Endodermal cell (in vitro differentiated cells): ENCODE results near the gene PRKAR1A. TPM values are rescaled to one million over a fixed set of nuclear protein-coding genes. Genes with fewer than 3 reads are reported as not detected.
A peak's percentile ranks its signal among the peaks of the same experiment; 100 is the strongest.

Experiments
- DNase-seq: peaks from one replicate; pipeline ENCODE4 v3.0.0-alpha.2; 2017
- H3K27ac ChIP-seq: 2 replicates; pipeline ENCODE4 v1.5.1; 2013; ENCODE audit warnings: mild to moderate bottlenecking, low read depth, low read length, moderate library complexity
- H3K27me3 ChIP-seq: 2 replicates; pipeline ENCODE4 v1.6.1; 2013; ENCODE audit warnings: mild to moderate bottlenecking, low read length, moderate library complexity; ENCODE audit not compliant: insufficient read depth, control insufficient read depth, poor library complexity, severe bottlenecking
- H3K36me3 ChIP-seq: 2 replicates; pipeline ENCODE4 v1.7.0; 2013; ENCODE audit warnings: mild to moderate bottlenecking, low read length, moderate library complexity; ENCODE audit not compliant: control insufficient read depth, insufficient read depth
- H3K4me1 ChIP-seq: one replicate; pipeline ENCODE4 v1.7.0; 2013; ENCODE audit warnings: low read length; ENCODE audit not compliant: control insufficient read depth, insufficient read depth
- H3K4me3 ChIP-seq: 2 replicates; pipeline ENCODE4 v1.5.1; 2013; ENCODE audit warnings: mild to moderate bottlenecking, low read length, moderate library complexity
- H3K9ac ChIP-seq: 2 replicates; pipeline ENCODE4 v1.6.1; 2013; ENCODE audit warnings: mild to moderate bottlenecking, low read length, moderate library complexity; ENCODE audit not compliant: poor library complexity, severe bottlenecking; ENCODE audit errors: extremely low read depth
- H3K9me3 ChIP-seq: 2 replicates; pipeline ENCODE4 v1.6.1; 2013; ENCODE audit warnings: mild to moderate bottlenecking, low read length, moderate library complexity; ENCODE audit not compliant: control insufficient read depth
- H3K27ac Mint-ChIP-seq: 2 replicates; pipeline ENCODE4 v1.8.0; 2020; ENCODE audit warnings: mixed read lengths
- H3K27me3 Mint-ChIP-seq: 2 replicates; pipeline ENCODE4 v1.8.0; 2021; ENCODE audit warnings: mild to moderate bottlenecking, mixed read lengths; ENCODE audit not compliant: insufficient read depth
- H3K36me3 Mint-ChIP-seq: 2 replicates; pipeline ENCODE4 v1.8.0; 2020; ENCODE audit warnings: low read depth, mixed read lengths
- H3K4me1 Mint-ChIP-seq: 2 replicates; pipeline ENCODE4 v1.8.0; 2020; ENCODE audit warnings: mixed read lengths
- H3K4me3 Mint-ChIP-seq: 2 replicates; pipeline ENCODE4 v1.8.0; 2020; ENCODE audit warnings: mild to moderate bottlenecking, moderate library complexity, mixed read lengths
- H3K9me3 Mint-ChIP-seq: 2 replicates; pipeline ENCODE4 v1.8.0; 2020; ENCODE audit warnings: mild to moderate bottlenecking, mixed read lengths
- WGBS, 2 experiments: methylation state at CpG; one replicate each; pipeline versions ENCODE4 v1.1.5 to v1.1.7; 2013; ENCODE audit warnings: missing lambda C conversion rate in 2 of 2, mixed read lengths in 1 of 2; ENCODE audit not compliant: insufficient coverage in 1 of 2, insufficient read length in 1 of 2; 5-methylcytosine and 5-hydroxymethylcytosine counted together
- total RNA-seq, 2 donors: library from RNA; stranded (reverse); fragmentation: NEBNext Ultra II Directional in 1 of 2; extraction: Animal tissue kit (Norgen Biotek cat#: 25700) in 1 of 2; gene quantifications; 2 replicates in 1 of 2; 3 replicates in 1 of 2; pipeline ENCODE4 v1.2.1, GENCODE V29; 2021
- TF ChIP-seq, protein P1 (sequence below): fragments of 200-600 bp; sonication (generic); conservative IDR thresholded peaks from 2 replicates; pipeline ENCODE4 v1.5.0; 2021; ENCODE audit warnings: antibody characterized with exemption, mild to moderate bottlenecking

The PRKAR1A gene
- total RNA-seq, 2 donors from 2014 or later = 194 to 227 TPM

DNA sequence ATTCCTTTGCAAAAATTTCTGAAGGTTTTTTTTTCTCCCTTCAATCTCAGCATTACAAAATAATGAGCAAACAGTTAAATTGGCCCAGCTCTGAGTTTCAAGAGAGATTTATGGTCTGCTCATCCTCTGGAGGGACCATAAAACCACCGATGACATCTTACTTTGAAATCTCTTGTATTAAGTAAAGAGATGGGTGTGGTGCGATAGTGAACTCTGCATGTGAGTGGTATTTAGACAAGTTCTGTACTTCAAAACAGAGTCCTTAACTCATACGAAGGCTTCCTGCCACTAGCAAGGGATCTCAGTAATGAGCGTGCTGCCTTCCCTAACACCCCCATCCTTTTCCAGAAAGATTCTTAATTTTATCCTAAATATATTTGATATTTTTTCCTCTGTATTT is 86.9 kb downstream of the PRKAR1A start:
- H3K4me3 Mint-ChIP-seq = peak overlapping the region; percentile 92
- Histone ChIP-seq H3K27ac (no peak overlapping the region), H3K4me3 (peak overlapping the region; percentile 89), H3K27me3 (peaks cover 5% of the 10 kb centered on the region), H3K36me3 (peaks cover 42% of the 10 kb centered on the region), H3K9ac (peak overlapping the region; percentile 73), H3K4me1 (peaks cover 5% of the 10 kb centered on the region), H3K9me3 (no peaks in the 10 kb centered on the region)
- H3K9me3 Mint-ChIP-seq = no peaks in the 10 kb centered on the region
- 53 to 100% methylated on average over 1 to 4 of the region's 4 CpGs for WGBS, 2 experiments
- DNase-seq = no peak
- H3K36me3 Mint-ChIP-seq = peaks cover 41% of the 10 kb centered on the region
- H3K4me1 Mint-ChIP-seq = peaks cover 38% of the 10 kb centered on the region
- TF ChIP-seq, protein P1, sequence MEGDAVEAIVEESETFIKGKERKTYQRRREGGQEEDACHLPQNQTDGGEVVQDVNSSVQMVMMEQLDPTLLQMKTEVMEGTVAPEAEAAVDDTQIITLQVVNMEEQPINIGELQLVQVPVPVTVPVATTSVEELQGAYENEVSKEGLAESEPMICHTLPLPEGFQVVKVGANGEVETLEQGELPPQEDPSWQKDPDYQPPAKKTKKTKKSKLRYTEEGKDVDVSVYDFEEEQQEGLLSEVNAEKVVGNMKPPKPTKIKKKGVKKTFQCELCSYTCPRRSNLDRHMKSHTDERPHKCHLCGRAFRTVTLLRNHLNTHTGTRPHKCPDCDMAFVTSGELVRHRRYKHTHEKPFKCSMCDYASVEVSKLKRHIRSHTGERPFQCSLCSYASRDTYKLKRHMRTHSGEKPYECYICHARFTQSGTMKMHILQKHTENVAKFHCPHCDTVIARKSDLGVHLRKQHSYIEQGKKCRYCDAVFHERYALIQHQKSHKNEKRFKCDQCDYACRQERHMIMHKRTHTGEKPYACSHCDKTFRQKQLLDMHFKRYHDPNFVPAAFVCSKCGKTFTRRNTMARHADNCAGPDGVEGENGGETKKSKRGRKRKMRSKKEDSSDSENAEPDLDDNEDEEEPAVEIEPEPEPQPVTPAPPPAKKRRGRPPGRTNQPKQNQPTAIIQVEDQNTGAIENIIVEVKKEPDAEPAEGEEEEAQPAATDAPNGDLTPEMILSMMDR = no peak
- peaks cover 32% of the 10 kb centered on the region for H3K27me3 Mint-ChIP-seq
- H3K27ac Mint-ChIP-seq = peak overlapping the region; percentile 86

DNA sequence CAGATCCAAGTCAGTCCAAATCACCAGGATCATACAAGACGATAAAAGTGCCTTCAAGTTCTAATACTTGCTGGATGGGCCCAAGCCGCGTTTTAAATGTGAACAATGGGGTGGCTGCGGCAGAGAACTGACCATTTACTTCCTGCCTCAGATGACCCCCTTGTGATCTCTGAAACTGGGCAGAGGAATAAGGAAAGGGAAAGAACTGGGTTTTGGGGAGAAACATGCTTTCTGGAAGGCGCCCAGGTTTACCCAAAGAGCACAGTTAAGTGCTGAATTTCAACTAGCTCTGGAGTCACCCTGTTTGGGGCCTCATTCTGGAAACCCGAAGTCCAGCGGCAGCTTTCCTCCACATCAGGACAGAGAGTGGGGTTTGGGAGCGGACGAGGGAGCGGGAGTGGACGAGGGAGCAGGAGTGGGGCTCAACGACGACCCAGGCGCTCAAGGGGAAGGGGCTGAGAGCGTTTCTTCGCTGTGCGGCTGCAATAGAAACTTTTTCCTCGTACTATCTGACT is 87.4 kb downstream of the PRKAR1A start:
- Histone ChIP-seq H3K9me3 (no peaks in the 10 kb centered on the region), H3K27me3 (peaks cover 5% of the 10 kb centered on the region), H3K36me3 (peaks cover 37% of the 10 kb centered on the region), H3K9ac (peak overlapping the region; percentile 73), H3K4me1 (peaks cover 5% of the 10 kb centered on the region), H3K27ac (no peak overlapping the region), H3K4me3 (peak overlapping the region; percentile 89)
- H3K27me3 Mint-ChIP-seq = peaks cover 32% of the 10 kb centered on the region
- H3K4me1 Mint-ChIP-seq = peaks cover 38% of the 10 kb centered on the region
- DNase-seq = peak; percentile 59
- H3K4me3 Mint-ChIP-seq = peak overlapping the region; percentile 92
- WGBS, 2 experiments = 11 to 27% methylated on average over 12 to 18 of the region's 18 CpGs
- TF ChIP-seq, protein P1 = no peak
- H3K9me3 Mint-ChIP-seq = no peaks in the 10 kb centered on the region
- peak overlapping the region; percentile 86 for H3K27ac Mint-ChIP-seq
- H3K36me3 Mint-ChIP-seq = peaks cover 38% of the 10 kb centered on the region

DNA sequence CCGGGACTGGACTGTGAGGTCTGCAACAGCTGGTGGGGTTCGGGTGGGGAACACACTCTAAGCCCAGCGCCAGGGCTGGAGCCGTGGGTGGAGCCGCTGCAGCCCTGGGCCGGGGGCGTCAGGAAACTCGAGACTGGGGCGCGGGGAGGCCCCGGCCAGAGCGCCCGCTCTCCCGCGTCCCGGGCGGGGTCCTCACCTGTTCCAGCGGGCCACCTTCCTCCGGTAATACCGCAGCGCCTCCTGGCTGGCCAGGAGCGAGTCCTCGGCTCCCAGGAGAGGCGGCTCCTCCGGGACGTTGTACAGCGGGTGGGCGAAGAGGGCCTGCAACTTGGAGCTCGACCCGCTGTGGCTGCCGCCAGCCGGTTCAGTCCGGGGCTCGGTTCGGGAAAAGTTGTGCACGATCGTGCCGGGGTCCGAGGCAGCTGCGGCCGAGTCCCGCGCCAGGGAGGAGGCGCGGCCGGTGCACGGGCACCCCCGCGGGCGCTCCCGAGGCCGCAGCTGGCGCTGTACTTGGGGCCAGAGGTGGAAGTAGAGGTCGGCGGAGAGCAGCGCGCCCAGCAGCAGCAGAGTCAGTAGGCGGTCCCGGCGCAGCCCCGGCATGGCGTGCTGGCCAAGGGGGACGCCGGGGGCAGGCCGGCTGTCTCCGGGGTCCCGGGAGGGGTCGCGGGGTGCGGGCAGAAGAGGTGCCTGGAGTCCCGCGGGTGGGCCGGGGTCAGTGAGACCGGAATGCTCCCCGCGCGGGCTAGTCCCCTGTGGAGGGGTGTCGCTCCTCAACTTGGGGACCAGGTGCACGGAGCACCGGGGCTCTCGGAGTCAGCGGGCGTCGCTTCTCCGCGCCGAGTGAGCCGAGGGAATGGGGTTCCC is 88.1 kb downstream of the PRKAR1A start:
- peak; percentile 92 for DNase-seq
- H3K9me3 ChIP-seq = peaks cover 4% of the 10 kb centered on the region
- TF ChIP-seq, protein P1 = peak; percentile 66
- Mint-ChIP-seq H3K27ac (peak overlapping the region; percentile 86), H3K27me3 (peaks cover 34% of the 10 kb centered on the region), H3K4me1 (peaks cover 42% of the 10 kb centered on the region), H3K4me3 (peak overlapping the region; percentile 92), H3K36me3 (peaks cover 31% of the 10 kb centered on the region), H3K9me3 (no peaks in the 10 kb centered on the region)
- no peak overlapping the region for H3K27ac ChIP-seq
- H3K27me3 ChIP-seq = peaks cover 5% of the 10 kb centered on the region
- WGBS, 2 experiments = 0 to 1% methylated on average over 34 to 88 of the region's 88 CpGs
- peaks cover 5% of the 10 kb centered on the region for H3K4me1 ChIP-seq
- H3K9ac ChIP-seq = peak overlapping the region; percentile 73
- H3K36me3 ChIP-seq = peaks cover 30% of the 10 kb centered on the region
- H3K4me3 ChIP-seq = peak overlapping the region; percentile 89

Other genes starting within 250 kb of the PRKAR1A start
- gene SLC16A6, start 221.3 kb upstream of the PRKAR1A start, total RNA-seq = under 1 TPM; 0.18 to 0.58 TPM
- gene ARSG, start 220.9 kb upstream of the PRKAR1A start, total RNA-seq = 10 to 100 TPM in 1 of 2 donors, 1 to 10 TPM in 1; 4.4 to 14.1 TPM
- 10 to 100 TPM; 32.0 to 39.5 TPM for gene WIPI1, start 54.9 kb upstream of the PRKAR1A start, total RNA-seq
- 10 to 100 TPM; 58.7 to 74.3 TPM for gene FAM20A, start 88.9 kb downstream of the PRKAR1A start, total RNA-seq